ENCODE results near the gene PLG.

GRCh38 chr6:160678230-160678629 is 23.8 kb upstream of the PLG start:
- TF ChIP-seq, protein P1, sequence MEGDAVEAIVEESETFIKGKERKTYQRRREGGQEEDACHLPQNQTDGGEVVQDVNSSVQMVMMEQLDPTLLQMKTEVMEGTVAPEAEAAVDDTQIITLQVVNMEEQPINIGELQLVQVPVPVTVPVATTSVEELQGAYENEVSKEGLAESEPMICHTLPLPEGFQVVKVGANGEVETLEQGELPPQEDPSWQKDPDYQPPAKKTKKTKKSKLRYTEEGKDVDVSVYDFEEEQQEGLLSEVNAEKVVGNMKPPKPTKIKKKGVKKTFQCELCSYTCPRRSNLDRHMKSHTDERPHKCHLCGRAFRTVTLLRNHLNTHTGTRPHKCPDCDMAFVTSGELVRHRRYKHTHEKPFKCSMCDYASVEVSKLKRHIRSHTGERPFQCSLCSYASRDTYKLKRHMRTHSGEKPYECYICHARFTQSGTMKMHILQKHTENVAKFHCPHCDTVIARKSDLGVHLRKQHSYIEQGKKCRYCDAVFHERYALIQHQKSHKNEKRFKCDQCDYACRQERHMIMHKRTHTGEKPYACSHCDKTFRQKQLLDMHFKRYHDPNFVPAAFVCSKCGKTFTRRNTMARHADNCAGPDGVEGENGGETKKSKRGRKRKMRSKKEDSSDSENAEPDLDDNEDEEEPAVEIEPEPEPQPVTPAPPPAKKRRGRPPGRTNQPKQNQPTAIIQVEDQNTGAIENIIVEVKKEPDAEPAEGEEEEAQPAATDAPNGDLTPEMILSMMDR (conservative IDR thresholded peaks at IDR 0.05; ENCODE audit: low read depth, low read length), result no peak
- TF ChIP-seq ELK1 (IDR thresholded peaks at IDR 0.05; ENCODE audit: borderline replicate concordance, low read depth, low read length) (no peak), USF2 (IDR thresholded peaks at IDR 0.05; ENCODE audit: low read depth, low read length) (no peak), POLR2A (IDR thresholded peaks at IDR 0.05; ENCODE audit: low read depth, low read length) (no peak), RAD21 (IDR thresholded peaks at IDR 0.05; ENCODE audit: low read length) (no peak), CEBPB (IDR thresholded peaks at IDR 0.05; ENCODE audit: low read depth, low read length) (no peak), RFX5 (IDR thresholded peaks at IDR 0.05; ENCODE audit: low read depth, low read length) (no peak), SMC3 (IDR thresholded peaks at IDR 0.05; ENCODE audit: low read depth, low read length) (no peak), RCOR1 (IDR thresholded peaks at IDR 0.05; ENCODE audit: insufficient replicate concordance, low read length) (no peak), NFE2L2 (IDR thresholded peaks at IDR 0.05; ENCODE audit: low read depth, low read length) (no peak), MAFK (IDR thresholded peaks at IDR 0.05; ENCODE audit: low read depth, low read length) (no peak), BHLHE40 (IDR thresholded peaks at IDR 0.05; ENCODE audit: low read depth, low read length) (no peak), MAZ (IDR thresholded peaks at IDR 0.05; ENCODE audit: borderline replicate concordance, low read depth, low read length) (no peak)

Measured in IMR-90 (cell line).